GM21447 (cell line): ENCODE results near the gene SPIRE1.
"Not testable (repeated sequence)": the region's sequence is repeated elsewhere in the genome, so short reads cannot be mapped to it uniquely, and the experiment has no call there.

Source experiments
- ATAC-seq: cut with Tn5 transposase; IDR thresholded peaks from one replicate; pipeline ENCODE4 v1.9.1; 2021; ENCODE audit not compliant: unreplicated experiment

Gene SPIRE1

DNA sequence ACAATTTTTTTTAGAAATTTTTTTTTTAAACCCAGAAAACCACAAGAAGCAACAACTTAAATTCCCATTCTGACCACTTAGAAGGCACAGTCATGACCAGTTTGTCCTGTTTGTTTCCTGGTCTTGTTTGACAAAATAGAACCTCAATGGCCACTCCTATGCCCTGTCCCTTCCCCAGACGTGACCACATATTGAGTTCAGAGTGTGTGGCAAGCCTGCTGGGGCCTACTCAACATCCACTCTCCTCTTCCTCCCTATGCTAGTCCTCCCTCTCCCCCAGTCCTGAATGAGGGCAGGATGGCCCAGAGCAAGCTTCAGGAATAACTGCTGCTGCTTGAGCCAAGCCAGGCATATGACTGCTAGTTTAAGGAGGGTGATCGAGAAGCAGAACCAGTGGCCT is 160.6 kb downstream of the SPIRE1 start:
- ATAC-seq: no peak

DNA sequence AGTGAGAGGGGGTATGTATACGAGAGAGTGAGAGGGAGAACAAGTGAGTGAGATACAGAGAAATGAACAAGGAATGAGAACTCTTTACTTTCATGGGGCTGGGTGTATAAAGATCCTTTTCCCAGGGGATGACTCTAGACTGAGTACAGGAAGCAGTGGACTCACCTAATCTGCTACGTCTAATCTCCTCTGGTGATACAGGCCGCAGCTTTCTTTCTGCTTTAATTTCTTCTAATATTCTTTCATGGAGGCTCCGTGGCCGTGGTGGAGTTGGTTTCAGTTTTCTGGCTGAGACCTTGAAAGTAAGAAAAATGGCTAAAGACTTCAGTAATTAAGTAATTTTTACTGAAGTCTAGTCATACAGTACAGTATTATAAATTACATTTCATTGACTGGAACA is 165.0 kb downstream of the SPIRE1 start:
- no peak for ATAC-seq

DNA sequence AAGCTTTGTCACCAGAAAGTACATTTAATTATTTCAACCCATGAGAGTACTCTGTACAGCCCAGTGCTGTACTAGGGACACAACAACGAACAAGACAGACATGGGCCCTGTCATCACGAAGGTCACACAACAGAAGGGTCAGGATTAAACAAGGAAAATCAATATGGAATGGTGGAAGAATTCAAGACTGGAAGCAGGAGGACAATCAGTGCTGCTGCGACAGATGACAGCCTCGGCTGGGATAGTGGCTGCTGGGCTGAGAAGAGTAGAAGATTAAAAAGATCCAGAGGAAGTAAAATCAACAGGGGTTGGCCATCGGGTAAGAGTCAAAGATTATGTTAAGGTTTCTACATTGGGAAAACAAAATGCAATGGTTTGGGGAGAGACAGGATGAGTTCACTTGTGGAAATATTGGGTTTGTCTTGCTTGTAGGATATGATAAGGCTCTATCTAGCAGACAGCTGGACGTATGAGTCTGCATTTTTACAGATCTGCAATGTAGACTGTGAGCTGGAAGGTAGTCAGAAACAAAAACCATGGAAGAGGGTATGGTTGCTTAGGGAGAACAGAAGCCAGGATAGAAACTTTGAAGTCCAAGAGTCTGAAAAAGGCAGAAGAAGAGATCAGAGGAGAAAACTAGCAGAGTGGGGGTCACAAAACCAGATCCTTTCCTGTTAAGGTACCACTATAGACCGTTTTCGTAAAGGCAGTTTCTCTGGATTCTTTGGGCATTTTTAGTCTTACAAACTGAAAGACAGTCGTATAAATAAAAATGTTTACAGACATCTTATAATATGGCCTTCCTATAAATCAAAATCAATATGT is 166.1 kb downstream of the SPIRE1 start:
- ATAC-seq: no peak

DNA sequence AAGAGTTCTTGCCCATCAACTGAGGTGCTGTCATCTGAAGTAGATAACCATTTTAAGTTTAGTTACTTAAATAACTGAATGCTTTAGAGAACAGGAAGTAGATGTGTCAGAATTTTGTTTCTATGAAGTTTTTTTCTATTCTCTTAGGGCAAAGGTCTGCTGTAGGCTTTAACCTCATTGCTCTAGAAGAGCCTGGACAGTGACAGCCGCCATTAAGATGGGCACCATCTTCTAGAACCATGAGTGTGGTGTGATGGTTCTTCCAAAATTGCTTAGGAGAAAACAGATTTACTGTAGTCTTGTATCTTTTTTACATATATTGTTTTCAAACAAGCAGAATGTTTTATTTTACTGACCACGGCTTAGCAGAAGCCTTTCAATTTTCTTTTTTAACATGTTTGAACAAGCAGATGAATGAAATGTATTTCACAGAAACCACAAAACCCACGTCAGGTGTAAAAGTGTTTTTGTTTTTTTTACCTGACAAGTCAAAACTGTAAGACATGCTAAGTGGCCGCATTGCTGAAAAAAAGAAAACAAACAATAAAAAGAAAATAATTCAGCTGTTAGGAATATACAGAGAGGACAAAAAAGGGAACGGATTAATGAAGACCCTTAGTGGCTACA is 172.3 kb downstream of the SPIRE1 start:
- ATAC-seq: no peak

DNA sequence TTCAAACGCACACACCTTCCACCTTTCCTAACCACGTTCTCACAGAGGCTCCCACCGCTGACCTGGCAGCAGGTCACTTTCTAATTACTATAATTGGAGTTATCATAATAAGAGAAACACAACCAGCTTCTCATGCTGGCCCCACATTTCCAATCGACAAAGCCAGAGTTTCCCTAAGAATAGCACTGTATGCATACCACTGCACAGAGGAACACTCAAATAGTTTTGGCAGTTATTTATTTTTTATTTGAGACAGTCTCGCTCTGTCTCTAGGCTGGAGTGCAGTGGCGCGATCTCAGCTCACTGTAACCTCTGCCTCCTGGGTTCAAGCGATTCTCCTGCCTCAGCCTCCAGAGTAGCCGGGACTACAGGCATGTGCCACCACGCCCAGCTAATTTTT is 176.0 kb downstream of the SPIRE1 start:
- not testable (repeated sequence) for ATAC-seq

DNA sequence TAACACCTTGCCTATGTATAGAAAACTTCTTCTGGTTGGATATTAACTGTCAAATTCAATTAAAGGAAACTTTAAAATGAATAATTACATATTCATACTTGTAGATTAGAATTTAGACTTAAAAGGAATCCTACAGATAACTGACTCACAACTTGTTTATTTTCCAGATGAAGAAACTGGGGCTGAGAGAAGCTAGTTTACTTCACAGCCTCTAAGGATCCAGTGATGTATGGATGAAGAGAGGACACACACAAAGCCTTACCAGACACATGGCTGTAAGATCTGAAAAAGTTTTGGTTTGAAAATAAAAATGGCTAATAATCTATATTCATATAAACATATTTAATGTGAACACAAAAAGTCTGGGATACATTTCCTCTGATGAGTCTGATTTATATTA is 177.9 kb downstream of the SPIRE1 start:
- no peak for ATAC-seq

DNA sequence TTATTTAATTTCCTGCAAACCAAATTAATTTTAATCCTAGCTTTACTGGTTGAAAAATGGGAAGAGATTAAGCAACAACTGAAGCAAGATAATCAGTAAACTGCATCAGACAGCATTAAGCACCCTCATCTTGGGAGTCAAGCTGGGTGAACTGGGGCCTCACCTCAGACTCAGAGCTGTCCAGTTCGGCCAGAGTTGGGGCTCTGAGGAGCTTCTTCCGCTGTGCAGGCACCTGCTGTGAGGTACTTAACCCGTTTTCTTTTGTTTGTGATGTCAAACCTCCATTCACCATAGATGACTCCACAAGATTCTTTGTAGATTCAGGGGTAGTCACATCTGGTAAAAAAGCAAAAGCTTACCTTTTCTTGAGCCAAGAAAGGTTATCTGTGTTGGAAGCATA is 178.4 kb downstream of the SPIRE1 start:
- ATAC-seq: no peak

DNA sequence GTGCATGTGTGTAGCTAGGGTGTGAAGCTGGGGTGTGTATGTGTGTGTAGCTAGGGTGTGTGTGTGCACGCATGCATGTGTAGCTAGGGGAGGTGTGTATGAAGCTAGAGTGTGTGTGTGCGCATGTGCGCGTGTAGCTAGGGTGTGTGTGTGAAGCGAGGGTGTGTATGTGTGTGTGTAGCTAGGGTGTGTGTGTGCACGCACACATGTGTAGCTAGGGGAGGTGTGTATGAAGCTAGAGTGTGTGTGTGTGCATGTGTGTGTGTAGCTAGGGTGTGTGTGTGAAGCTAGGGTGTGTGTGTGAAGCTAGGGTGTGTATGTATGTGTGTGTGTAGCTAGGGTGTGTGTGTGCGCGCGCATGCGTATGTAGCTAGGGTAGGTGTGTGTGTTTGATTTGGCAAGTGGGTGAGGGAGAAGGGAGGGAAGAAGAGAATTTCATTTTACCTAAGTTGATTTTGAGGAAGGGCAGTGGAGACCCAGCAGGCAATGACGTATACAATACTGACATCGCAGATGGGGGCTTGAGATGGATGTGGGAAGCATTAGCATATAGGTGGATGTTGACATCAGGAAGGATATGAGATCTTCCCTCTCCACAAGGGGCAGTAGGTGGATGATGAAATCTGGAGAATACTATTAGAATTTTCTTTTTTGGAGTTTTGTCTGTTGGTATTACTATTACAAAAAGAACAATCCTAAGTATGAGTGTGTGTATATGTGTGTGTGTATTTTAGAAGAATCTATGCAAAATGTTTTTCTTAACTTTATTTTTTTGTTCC is 179.4 kb downstream of the SPIRE1 start:
- ATAC-seq: no peak

DNA sequence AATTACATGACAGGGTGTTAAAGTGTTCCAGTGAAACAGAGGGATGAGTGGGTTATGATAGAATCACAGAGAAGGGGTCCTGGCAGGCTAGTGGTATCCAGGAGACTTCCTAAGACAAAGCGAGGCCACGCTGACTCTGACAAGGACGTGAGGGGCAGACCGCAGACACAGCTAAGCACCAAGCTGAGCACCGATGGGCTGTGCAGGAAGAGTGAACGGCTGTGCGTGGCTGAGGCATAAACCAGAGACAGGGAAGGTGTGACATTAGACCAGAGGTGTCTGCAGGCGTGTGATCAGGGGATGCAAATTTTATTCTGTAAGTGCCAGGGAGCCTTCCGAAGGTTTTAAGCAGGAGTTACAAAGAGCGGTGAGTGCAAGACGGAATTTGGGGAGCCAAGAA is 180.3 kb downstream of the SPIRE1 start:
- no peak for ATAC-seq

DNA sequence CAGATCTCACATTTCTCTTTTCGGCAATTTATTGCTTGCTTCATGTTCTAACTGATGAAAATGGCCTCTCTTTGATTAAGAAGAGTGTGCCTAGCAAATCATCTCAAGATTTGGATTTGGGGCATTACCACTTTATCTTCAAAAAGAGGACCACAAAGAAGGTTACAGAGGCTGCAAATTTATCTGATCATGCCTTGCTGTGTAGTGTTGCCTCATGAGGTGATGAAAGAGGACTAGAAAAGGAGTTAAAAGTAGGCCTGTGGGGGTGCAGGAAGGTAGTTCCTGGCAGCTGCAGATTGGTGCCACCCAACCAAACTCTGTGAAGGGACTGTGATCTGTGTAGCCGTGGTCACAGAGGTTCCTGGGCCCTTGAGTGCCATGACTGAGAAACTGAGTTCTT is 181.0 kb downstream of the SPIRE1 start:
- ATAC-seq: no peak

DNA sequence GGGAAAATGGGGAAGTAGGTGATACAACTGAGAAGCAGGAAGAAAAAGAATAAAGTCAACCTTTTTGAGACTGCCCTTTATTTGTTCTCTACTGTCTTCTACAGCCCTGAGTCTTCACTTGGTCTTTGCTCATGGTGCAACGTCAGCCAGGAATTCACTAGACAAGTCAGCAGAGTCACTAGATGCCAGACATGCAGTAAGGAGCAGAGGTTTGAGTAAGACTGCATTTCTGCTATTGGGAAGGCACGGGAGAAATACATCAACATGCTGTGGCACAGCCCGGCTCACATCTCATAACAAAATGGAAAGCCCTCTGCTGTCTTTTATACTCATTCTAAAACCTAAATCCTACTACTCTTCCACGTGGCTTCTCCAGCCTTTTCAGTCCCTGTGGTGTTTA is 183.0 kb downstream of the SPIRE1 start:
- ATAC-seq: no peak

DNA sequence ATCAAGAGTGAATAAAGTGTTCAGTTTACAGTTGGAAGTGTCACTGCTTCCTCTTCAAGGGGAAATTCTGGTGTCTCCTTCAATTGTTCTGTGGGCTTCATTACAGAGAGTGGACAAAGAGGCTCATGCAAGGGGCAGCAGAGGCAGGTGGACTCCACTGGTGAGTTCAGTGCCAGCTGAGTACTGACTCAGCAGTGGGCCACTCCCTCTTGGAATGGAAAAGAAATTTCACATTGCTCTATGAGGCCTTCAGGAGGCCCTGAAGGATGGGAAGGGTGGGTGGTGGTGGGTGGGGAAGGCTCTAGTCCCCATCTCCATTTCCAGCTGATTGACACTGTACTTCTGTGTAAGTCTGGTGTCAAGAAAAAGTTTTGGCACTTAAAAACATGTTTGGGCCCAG is 183.8 kb downstream of the SPIRE1 start:
- no peak for ATAC-seq

DNA sequence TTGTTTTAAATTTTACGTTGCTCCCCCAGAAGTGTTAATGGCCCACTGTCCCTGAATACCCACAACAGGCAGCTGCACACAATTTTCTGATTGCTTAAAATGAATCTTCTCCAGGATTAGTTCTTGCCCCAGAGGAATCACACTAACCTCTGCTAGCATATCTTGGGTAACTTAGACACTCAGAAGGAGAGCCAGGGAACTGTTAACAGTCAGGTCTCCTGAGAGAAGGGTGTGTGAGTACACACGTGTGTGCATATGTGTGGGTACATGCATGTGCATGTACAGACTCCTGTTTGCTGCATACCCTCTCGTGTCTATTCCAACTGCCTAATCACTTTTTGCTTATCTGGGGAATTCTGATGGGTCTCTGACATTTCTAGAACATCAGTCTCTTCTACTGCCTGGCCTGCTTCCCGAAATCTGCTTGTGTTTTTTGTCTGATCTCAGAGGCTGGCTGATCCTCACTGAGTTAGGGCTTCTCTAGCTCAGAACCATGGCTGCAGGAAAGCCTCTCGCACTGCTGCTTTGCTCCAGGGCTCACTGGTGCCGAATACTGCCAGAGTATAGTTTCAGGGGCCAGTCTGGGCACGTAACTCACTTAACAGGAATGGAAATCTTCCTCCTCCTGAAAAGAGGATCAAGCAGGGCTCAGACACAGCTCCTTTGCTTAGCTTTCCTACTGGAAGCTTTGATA is 187.4 kb downstream of the SPIRE1 start:
- no peak for ATAC-seq

DNA sequence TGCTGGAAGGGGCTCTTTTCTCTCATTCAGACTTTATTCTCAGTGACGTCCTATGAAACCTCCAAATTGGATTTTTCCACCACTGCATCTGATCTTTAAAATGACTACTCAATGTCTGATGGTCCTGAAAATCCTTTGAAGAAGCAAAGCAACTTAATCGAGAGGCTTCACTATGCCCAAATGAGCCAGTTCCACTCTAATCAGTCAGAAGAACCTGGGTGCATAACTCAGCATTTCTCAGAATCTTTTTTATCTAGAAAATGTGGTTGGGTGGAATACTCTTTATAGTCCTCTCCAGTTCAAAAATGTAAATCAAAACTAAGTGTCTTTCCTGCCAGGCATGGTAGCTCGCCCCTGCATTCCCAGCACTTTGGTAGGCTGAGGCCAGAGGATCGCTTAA is 189.5 kb downstream of the SPIRE1 start:
- ATAC-seq: no peak

DNA sequence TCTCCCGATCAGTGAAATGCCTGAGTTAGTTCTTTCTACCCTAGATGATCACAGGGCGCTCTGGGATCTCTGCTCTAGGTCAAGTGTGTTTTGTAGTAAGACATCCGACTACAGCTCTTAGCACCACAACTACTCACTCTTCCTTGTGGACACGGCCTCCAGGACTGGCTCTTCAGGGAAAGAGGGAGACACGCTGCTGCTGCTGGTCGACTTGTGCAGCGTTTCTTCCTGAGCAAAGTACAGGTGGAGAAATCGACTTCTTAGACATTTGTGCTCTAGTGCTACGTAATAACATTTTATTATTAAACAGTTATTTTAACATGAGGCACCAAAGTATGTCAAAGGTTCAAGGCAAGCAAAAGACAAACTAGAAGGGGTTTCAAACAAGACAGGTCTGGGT is 193.2 kb downstream of the SPIRE1 start:
- ATAC-seq: no peak

DNA sequence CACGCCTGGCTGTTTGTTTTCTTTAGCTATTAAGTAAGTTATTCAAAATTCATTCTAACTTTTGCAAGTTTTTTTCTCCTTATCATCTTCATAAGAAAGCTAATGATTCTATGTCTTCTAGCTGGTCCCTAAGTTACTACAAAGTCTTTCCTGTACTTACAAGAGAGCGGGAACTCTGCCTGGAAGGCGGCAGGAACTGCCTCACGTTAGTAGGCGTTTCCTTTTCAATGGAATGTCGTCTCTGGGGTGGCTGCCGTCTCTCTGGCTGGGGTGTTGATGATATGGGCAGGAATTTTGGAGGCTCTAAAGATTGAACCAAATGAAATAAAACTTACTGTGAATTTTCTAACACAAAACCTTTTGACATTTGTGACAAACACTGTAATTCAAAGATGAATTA is 194.7 kb downstream of the SPIRE1 start:
- ATAC-seq: no peak

DNA sequence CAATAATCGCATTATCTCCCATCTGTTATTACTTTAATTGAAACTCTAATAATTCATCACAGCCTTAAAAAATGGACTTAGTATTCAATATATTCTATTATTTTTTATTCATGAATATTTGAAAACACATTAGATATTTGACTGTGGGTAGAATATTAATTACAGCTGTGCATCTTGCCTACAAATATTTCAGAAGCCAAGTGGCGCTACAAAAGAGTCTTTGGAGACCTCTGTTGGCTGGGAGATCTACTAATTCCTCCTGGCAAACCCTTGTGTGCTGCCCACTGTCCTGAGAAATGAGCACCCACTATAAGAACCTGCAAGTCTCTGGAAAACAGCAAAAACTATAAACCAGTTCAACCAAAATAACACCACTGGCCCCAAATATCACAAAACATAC is 195.7 kb downstream of the SPIRE1 start:
- ATAC-seq: no peak

DNA sequence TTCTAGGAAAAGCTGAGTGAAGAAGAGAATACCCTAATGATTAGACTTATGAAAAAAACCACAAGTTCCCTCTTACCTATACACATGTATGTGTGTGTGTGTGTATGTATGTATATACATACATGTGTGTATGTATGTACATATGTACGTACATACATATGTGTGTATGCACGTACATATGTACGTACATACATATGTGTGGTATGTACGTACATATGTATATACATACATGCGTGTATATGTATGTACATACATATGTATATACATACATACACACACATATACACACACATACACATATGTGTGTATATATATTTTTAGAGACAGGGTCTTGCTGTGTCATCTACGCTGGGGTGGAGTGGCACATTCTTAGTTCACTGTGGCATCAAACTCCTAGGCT is 196.6 kb downstream of the SPIRE1 start:
- no peak for ATAC-seq

DNA sequence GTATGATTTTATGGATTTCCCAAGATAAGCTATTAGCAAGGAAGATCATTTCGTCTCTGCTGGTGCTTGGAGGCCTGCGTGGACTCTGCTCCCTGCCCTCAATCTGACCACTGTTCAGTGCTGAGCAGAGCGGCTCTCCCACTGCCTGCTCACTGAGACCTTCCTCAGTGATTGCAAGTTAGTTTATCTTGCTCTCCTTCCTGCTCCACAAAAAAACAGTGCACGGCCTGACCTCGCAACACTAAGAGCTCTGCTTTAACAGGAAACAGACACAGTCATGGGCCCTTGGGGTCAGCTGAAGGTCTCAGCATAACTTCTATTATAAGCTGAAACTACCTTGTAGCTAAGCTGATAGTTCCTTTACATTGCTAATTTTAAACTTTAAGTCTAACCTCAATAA is 197.0 kb downstream of the SPIRE1 start:
- no peak for ATAC-seq

DNA sequence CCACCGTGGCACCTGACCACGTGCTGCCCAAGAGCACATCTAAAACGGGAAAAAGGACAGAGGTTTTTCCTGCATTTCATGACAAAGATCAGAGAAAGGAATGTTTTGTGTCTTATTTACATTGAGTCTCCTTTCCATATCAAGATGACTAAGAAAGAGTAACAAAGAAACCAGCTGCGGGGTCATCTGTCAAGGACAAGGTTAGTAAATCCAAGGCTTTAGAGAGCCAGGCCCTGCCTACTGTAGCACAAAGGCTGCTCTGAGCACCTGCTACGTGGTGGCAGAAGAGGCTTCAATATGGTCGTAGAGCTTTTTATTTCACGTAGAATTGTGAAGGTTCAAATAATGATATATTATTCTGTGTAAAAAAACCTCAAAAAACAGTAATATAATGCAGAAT is 199.1 kb downstream of the SPIRE1 start:
- ATAC-seq: no peak

DNA sequence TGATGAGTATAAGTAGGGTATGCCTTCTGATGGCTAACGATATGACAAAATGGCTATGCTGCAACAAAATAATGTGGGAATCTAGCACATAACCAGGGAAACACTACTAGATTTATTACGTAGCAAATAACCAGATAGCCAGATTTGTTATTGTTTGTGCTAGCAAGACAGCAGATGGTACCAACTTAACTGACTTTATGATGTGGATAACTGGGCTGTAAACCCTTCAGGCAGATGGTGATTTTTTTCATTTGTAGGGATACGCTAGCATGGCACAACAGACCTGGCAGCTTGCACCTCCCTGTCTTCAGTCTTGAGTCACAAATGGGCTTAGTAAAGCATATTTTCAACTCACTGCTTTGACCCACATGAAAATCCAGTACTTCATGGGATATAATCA is 201.5 kb downstream of the SPIRE1 start:
- no peak for ATAC-seq
